22Rv1 (cell line): ENCODE data around the gene HMGXB4.

ENCODE experiments used
- CTCF ChIP-seq: fragments of 450-650 bp; IDR thresholded peaks from 2 replicates; pipeline ENCODE4 v1.5.1; 2017; ENCODE audit warnings: mild to moderate bottlenecking
- ZFX ChIP-seq: fragments of 450-650 bp; IDR thresholded peaks from 2 replicates; pipeline ENCODE4 v1.6.1; 2017; ENCODE audit warnings: antibody characterized with exemption, borderline replicate concordance

- TF ChIP-seq CTCF (no peak), ZFX (no peak)
Observed at GRCh38 chr22:35208003-35208402, 49.3 kb upstream of the HMGXB4 start.
